Osteoblast (primary cell): ENCODE results near the gene RTF1. TPM values are rescaled to one million over a fixed set of nuclear protein-coding genes. Genes with fewer than 3 reads are reported as not detected.

Experiments
- DNase-seq: peaks from one replicate; pipeline ENCODE4 v3.0.0; 2011; ENCODE audit warnings: low spot score, mixed read lengths; ENCODE audit not compliant: insufficient read length; ENCODE audit errors: missing footprints
- H2AFZ ChIP-seq: 2 replicates; pipeline ENCODE4 v1.6.0; 2011; ENCODE audit warnings: mild to moderate bottlenecking, low read length
- H3K27ac ChIP-seq: 2 replicates; pipeline ENCODE4 v1.5.1; 2011; ENCODE audit warnings: mild to moderate bottlenecking, low read depth, low read length, moderate library complexity
- H3K27me3 ChIP-seq: 2 replicates; pipeline ENCODE4 v1.6.0; 2012; ENCODE audit warnings: mild to moderate bottlenecking, control low read depth, inconsistent platforms, low read length, moderate library complexity; ENCODE audit not compliant: insufficient read depth
- H3K36me3 ChIP-seq: 2 replicates; pipeline ENCODE4 v1.5.1; 2011; ENCODE audit warnings: mild to moderate bottlenecking, low read length, control low read depth, moderate library complexity; ENCODE audit not compliant: insufficient read depth
- H3K4me1 ChIP-seq: 2 replicates; pipeline ENCODE4 v1.5.1; 2011; ENCODE audit warnings: mild to moderate bottlenecking, low read length, control low read depth, moderate library complexity; ENCODE audit not compliant: insufficient read depth
- H3K4me2 ChIP-seq: 2 replicates; pipeline ENCODE4 v1.6.0; 2011; ENCODE audit warnings: mild to moderate bottlenecking, low read length; ENCODE audit not compliant: insufficient read depth
- H3K4me3 ChIP-seq: fragments of 200-600 bp; sonication (generic); 3 replicates; pipeline ENCODE4 v1.5.1; 2012; ENCODE audit warnings: mild to moderate bottlenecking, low read length, inconsistent platforms; ENCODE audit not compliant: insufficient read depth
- H3K79me2 ChIP-seq: 2 replicates; pipeline ENCODE4 v1.6.0; 2012; ENCODE audit warnings: mild to moderate bottlenecking, low read length, control low read depth, inconsistent platforms; ENCODE audit not compliant: insufficient read depth
- H3K9me3 ChIP-seq: 2 replicates; pipeline ENCODE4 v1.5.1; 2011; ENCODE audit warnings: low read depth, low read length, control low read depth
- H4K20me1 ChIP-seq: 2 replicates; pipeline ENCODE4 v1.6.0; 2012; ENCODE audit warnings: mild to moderate bottlenecking, low read length, control low read depth; ENCODE audit not compliant: insufficient read depth
- CTCF ChIP-seq: IDR thresholded peaks from 2 replicates; pipeline ENCODE4 v1.5.1; 2011; ENCODE audit warnings: mild to moderate bottlenecking, low read depth, low read length, moderate library complexity; ENCODE audit errors: extremely low read depth
- total RNA-seq: library from RNA; depleted of rRNA; stranded (reverse); fragments of >200 nt; gene quantifications from 2 replicates; pipeline ENCODE4 v1.2.3, GENCODE V29; 2012

RTF1 gene
- total RNA-seq, 1 donor, result 26.1 TPM

DNA sequence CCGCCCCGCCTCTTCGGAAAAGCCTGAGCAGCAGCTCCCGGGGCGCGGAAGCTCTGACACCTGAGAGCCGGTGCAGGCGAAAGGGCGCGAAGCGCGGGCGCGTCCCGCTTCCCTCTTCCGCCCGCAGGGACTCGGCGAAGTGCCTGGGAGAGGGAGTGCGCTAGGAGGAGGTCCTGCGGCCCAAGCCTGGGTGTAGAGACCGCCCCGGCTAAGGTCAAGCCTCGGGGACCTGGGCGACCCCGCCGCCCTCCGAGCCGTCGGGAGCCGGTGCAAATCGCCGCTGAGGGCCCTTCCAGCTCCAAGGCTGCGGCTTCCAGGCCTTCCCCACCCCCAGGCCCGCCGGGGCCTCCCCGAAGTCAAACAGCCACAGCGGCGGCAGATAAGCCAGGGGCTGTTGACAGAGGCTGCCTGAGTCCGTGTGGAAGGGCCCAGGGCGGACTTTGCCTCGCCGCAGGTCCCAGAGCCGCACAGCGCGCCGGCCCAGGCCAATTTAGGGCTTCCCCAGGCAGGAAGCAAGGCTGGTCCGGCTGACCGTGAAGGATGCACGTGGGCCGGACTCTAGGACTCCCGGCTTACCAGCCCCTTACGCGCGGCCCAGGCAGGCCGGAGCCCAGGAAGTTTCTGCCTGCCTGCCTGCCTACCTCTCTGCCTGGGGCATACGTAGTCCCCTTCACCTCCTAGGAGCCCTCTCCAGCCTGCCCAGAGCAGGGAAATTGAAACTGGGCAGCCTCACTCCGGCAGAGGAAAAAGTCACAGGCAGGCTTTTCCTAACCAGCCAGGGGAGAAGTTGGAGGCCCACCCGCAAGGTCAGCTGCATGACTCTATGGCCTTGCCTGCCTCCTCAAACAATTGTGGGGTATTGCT, 79.1 kb downstream of the RTF1 start:
- Histone ChIP-seq H4K20me1 (no peaks in the 10 kb centered on the region), H3K9me3 (no peaks in the 10 kb centered on the region), H3K4me1 (peaks cover 12% of the 10 kb centered on the region), H3K27me3 (peaks cover 46% of the 10 kb centered on the region), H2AFZ (no peak overlapping the region), H3K36me3 (no peaks in the 10 kb centered on the region), H3K4me3 (no peak overlapping the region), H3K27ac (no peak overlapping the region), H3K4me2 (no peak overlapping the region), H3K79me2 (no peaks in the 10 kb centered on the region)
- no peak for TF ChIP-seq CTCF
- peak; percentile 62 for DNase-seq

GRCh38 chr15:41498657-41499056, 81.8 kb downstream of the RTF1 start:
- no peak overlapping the region for H2AFZ ChIP-seq
- H3K9me3 ChIP-seq, result no peaks in the 10 kb centered on the region
- H4K20me1 ChIP-seq, result no peaks in the 10 kb centered on the region
- H3K4me1 ChIP-seq, result no peaks in the 10 kb centered on the region
- H3K4me3 ChIP-seq, result no peak overlapping the region
- no peak for TF ChIP-seq CTCF
- H3K27ac ChIP-seq, result no peak overlapping the region
- no peak overlapping the region for H3K4me2 ChIP-seq
- H3K36me3 ChIP-seq, result no peaks in the 10 kb centered on the region
- peak; percentile 13 for DNase-seq
- H3K27me3 ChIP-seq, result peaks cover 71% of the 10 kb centered on the region
- H3K79me2 ChIP-seq, result no peaks in the 10 kb centered on the region

DNA sequence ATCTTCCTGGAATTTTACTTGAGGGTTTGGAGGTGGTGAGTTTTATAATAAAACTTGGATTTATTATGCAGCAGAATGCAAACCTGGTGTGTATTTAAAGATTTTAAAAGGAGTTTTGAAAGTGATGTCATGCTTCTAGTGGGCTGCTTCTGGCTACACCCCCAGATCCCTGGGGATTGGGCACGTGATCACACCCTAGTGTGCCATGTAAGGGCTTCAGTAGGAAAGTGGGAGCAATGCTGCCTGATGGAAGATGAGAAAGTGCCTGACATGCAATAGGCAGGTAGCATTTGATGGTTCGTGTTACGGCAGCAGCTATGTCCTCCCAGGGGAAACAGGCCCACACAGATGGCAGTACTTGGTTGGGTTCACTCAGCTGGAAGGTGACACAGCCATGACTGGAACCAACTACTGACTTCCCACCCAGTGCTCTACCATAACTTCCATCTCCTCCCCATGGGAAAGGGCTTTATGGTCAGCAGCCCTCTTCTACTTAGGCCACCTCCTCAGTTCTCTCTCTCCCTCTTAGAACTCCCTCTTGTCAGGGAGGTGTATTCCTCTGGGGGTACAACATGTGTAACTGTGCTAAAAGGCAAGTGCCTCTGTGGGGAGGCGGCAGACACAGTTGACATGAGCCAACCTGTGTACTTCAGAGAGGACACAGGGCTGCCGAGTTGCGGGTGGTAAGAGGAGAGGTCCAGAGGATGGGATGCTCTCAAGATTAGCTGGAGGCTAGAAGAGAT, 82.4 kb downstream of the RTF1 start:
- Histone ChIP-seq H3K27me3 (peaks cover 74% of the 10 kb centered on the region), H2AFZ (no peak overlapping the region), H3K4me2 (no peak overlapping the region), H3K4me3 (no peak overlapping the region), H3K9me3 (no peaks in the 10 kb centered on the region), H4K20me1 (no peaks in the 10 kb centered on the region), H3K4me1 (no peaks in the 10 kb centered on the region), H3K79me2 (no peaks in the 10 kb centered on the region), H3K27ac (no peak overlapping the region), H3K36me3 (no peaks in the 10 kb centered on the region)
- DNase-seq, result peak; percentile 91
- no peak for TF ChIP-seq CTCF

DNA sequence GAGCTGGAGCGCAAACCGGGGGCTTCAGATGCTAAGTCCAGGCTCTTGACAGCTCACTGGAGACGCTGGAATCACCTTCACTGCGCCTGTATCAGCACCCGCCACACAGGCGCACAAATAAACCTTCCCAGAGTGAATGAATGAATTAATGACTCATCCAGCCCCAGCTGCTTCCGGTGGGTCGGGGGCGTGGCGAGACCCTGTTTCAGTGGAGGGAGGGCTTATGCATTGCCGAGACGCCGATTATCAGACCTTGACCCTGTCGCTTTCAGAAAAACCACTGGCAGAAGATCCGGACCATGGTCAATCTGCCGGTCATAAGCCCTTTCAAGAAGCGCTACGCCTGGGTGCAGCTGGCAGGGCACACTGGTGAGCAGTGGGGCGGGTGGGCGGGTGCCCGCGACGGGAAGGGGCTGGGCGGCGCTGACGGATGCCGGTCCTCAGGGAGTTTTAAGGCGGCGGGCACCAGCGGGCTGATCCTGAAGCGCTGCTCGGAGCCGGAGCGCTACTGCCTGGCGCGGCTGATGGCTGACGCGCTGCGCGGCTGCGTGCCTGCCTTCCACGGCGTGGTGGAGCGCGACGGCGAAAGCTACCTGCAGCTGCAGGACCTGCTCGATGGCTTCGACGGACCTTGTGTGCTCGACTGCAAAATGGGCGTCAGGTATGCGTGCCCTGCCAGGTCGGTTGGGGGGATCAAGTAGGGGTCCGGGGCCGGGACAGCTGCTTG, 84.5 kb downstream of the RTF1 start:
- Histone ChIP-seq H3K27me3 (peaks cover 62% of the 10 kb centered on the region), H3K9me3 (no peaks in the 10 kb centered on the region), H4K20me1 (no peaks in the 10 kb centered on the region), H3K36me3 (no peaks in the 10 kb centered on the region), H3K4me2 (peak overlapping the region; percentile 39), H3K79me2 (no peaks in the 10 kb centered on the region), H3K27ac (no peak overlapping the region), H3K4me1 (no peaks in the 10 kb centered on the region), H2AFZ (peak overlapping the region; percentile 47), H3K4me3 (peak overlapping the region; percentile 28)
- no peak for TF ChIP-seq CTCF
- peak; percentile 95 for DNase-seq
